K562 (cell line): ENCODE data around the gene ACTBL2. TPM values are rescaled to one million over a fixed set of nuclear protein-coding genes. Genes with fewer than 3 reads are reported as not detected.

ENCODE experiments used
- BCL6 ChIP-seq: fragments of 250-450 bp; sonication (Bioruptor Pico); IDR thresholded peaks from 2 replicates; pipeline ENCODE4 v1.4.0; 2020
- BRF1 ChIP-seq: IDR thresholded peaks from 3 replicates; pipeline ENCODE4 v1.6.1; 2011; ENCODE audit warnings: borderline replicate concordance, mild to moderate bottlenecking; ENCODE audit not compliant: insufficient read length; ENCODE audit errors: extremely low read depth
- CAMTA2 ChIP-seq: fragments of 250-450 bp; sonication (Bioruptor Pico); conservative IDR thresholded peaks from 2 replicates; pipeline ENCODE4 v1.5.1; 2022
- CBFA2T2 ChIP-seq: fragments of 450-650 bp; conservative IDR thresholded peaks from 2 replicates; pipeline ENCODE4 v1.6.1; 2017; ENCODE audit warnings: mild to moderate bottlenecking
- FOSL1 ChIP-seq: fragments of 200-800 bp; sonication (Bioruptor generic); conservative IDR thresholded peaks from 2 replicates; pipeline ENCODE4 v1.6.1; 2016; ENCODE audit warnings: missing genetic modification characterization, missing compliant biosample characterization
- POLR2H ChIP-seq: IDR thresholded peaks from 2 replicates; pipeline ENCODE4 v1.6.1; 2016; ENCODE audit warnings: missing genetic modification characterization, low read depth, mild to moderate bottlenecking, control low read depth, missing compliant biosample characterization, moderate library complexity
- PTBP1 ChIP-seq: fragments of 200-400 bp; formaldehyde crosslinking; IDR thresholded peaks from 2 replicates; pipeline ENCODE4 v1.6.1; 2017; ENCODE audit warnings: low read depth, low read length
- RAD51 ChIP-seq: fragments of 450-650 bp; IDR thresholded peaks from 2 replicates; pipeline ENCODE4 v1.7.1; 2016; ENCODE audit warnings: low read depth, mild to moderate bottlenecking, borderline replicate concordance
- SNRNP70 ChIP-seq: fragments of 200-400 bp; formaldehyde crosslinking; optimal IDR thresholded peaks from 2 replicates; pipeline ENCODE3; 2017; ENCODE audit warnings: low read depth, low read length
- TOE1 ChIP-seq, 2 experiments: fragments of 450-650 bp in 1 of 2; sonication (generic) in 1 of 2; formaldehyde crosslinking in 1 of 2; IDR thresholded peaks; 2 replicates each; pipeline versions ENCODE4 v1.7.1 to v1.8.0; 2016 to 2022; ENCODE audit warnings: borderline replicate concordance in 2 of 2, mild to moderate bottlenecking in 2 of 2, antibody characterized with exemption in 1 of 2, inconsistent platforms in 1 of 2, low read depth in 1 of 2, missing genetic modification reagents in 1 of 2, moderate library complexity in 1 of 2
- XRCC3 ChIP-seq: fragments of 450-650 bp; IDR thresholded peaks from 2 replicates; pipeline ENCODE4 v1.6.1; 2017; ENCODE audit warnings: mild to moderate bottlenecking, moderate library complexity
- ZBTB17 ChIP-seq: fragments of 450-650 bp; formaldehyde crosslinking; IDR thresholded peaks from 2 replicates; pipeline ENCODE4 v1.4.0; 2020; ENCODE audit warnings: mild to moderate bottlenecking
- polyA plus RNA-seq, 8 experiments: library from polyadenylated mRNA; depleted of rRNA in 4 of 8; stranded (reverse) in 5 of 8; unstranded in 3 of 8; fragments of >200 nt; fragmentation: Nextera tagmentation in 2 of 8; fragmentation: Illumina TruSeq in 1 of 8; extraction: Ambion mirVana in 2 of 8; extraction: Trizol in 1 of 8; gene quantifications; 2 replicates each; pipeline versions ENCODE4 v1.2.1 to v1.2.3, GENCODE V29; 2011 to 2014; ENCODE audit warnings: inconsistent platforms in 1 of 8, missing spikeins in 1 of 8
- total RNA-seq, 7 experiments: library from RNA; depleted of rRNA in 6 of 7; stranded (reverse); fragments of >200 nt in 6 of 7; fragmentation: Illumina TruSeq in 2 of 7; extraction: Trizol in 2 of 7; gene quantifications; 2 replicates each; pipeline versions ENCODE4 v1.2.1 to v1.2.3, GENCODE V29; 2011 to 2021; ENCODE audit warnings: low replicate concordance in 1 of 7
- TF ChIP-seq, protein P1 (sequence below), 2 experiments: fragments of 450-650 bp in 1 of 2; sonication (generic) in 1 of 2; formaldehyde crosslinking; conservative IDR thresholded peaks; 2 replicates each; pipeline versions ENCODE4 v1.4.0 to v1.8.1; 2020 to 2022; ENCODE audit warnings: mild to moderate bottlenecking in 1 of 2, missing genetic modification reagents in 1 of 2
- TF ChIP-seq, protein P2 (sequence below): IDR thresholded peaks from 2 replicates; pipeline ENCODE4 v1.6.1; 2016; ENCODE audit warnings: missing genetic modification characterization, missing compliant biosample characterization
- TF ChIP-seq, protein P3 (sequence below): sonication (generic); formaldehyde crosslinking; IDR thresholded peaks from 2 replicates; pipeline ENCODE4 v1.9.0; 2022; ENCODE audit warnings: mild to moderate bottlenecking, missing genetic modification reagents
- TF ChIP-seq, protein P4 (sequence below): fragments of 450-650 bp; formaldehyde crosslinking; IDR thresholded peaks from 2 replicates; pipeline ENCODE4 v1.4.0; 2020; ENCODE audit warnings: mild to moderate bottlenecking, moderate library complexity
- TF ChIP-seq, protein P5 (sequence below): sonication (generic); formaldehyde crosslinking; IDR thresholded peaks from 2 replicates; pipeline ENCODE4 v1.5.0; 2020; ENCODE audit warnings: missing genetic modification reagents
- TF ChIP-seq, protein P6 (sequence below): fragments of 450-650 bp; formaldehyde crosslinking; IDR thresholded peaks from 2 replicates; pipeline ENCODE4 v1.4.0; 2020; ENCODE audit warnings: mild to moderate bottlenecking, mixed read lengths

ACTBL2 gene
- total and polyA plus RNA-seq, 9 of the 15 experiments (the other 6 are each of a cell fraction or from before 2014, with no cell fraction given) = not detected

DNA sequence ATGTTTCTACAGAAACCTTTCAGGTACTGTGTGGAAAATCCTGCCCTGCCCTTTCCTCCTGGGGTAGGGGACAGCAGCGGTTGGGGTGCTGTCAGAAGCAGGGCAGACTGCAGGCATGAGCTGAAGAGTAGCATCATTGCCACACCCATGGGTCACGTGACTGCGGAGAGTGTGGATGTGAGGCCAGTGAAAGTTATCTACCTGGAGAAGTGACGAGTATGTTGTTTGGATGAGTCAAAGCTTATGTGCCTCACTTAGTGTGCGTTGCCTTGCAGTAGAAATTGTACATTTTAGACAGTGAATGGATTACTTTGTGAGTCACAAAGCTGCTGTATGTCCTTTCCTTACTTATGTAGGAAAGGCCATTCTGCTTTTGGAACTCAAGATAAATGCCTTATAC, 21.7 kb upstream of the ACTBL2 start (continued):
- TF ChIP-seq FOSL1 (tag) = no peak
- no peak for TF ChIP-seq PTBP1
- TF ChIP-seq, protein P1, sequence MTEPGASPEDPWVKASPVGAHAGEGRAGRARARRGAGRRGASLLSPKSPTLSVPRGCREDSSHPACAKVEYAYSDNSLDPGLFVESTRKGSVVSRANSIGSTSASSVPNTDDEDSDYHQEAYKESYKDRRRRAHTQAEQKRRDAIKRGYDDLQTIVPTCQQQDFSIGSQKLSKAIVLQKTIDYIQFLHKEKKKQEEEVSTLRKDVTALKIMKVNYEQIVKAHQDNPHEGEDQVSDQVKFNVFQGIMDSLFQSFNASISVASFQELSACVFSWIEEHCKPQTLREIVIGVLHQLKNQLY (CRISPR knock-in tag; conservative IDR thresholded peaks at IDR 0.05) = no peak
- TF ChIP-seq, protein P2, sequence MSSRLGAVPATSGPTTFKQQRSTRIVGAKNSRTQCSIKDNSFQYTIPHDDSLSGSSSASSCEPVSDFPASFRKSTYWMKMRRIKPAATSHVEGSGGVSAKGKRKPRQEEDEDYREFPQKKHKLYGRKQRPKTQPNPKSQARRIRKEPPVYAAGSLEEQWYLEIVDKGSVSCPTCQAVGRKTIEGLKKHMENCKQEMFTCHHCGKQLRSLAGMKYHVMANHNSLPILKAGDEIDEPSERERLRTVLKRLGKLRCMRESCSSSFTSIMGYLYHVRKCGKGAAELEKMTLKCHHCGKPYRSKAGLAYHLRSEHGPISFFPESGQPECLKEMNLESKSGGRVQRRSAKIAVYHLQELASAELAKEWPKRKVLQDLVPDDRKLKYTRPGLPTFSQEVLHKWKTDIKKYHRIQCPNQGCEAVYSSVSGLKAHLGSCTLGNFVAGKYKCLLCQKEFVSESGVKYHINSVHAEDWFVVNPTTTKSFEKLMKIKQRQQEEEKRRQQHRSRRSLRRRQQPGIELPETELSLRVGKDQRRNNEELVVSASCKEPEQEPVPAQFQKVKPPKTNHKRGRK = no peak
- TF ChIP-seq CAMTA2 (CRISPR knock-in tag) = no peak
- TF ChIP-seq, protein P3, sequence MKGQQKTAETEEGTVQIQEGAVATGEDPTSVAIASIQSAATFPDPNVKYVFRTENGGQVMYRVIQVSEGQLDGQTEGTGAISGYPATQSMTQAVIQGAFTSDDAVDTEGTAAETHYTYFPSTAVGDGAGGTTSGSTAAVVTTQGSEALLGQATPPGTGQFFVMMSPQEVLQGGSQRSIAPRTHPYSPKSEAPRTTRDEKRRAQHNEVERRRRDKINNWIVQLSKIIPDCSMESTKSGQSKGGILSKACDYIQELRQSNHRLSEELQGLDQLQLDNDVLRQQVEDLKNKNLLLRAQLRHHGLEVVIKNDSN = peak; percentile 29; the same call in 1 of the 2 replicates
- no peak for TF ChIP-seq POLR2H (tag)
- TF ChIP-seq CBFA2T2 = peak; percentile 49
- TF ChIP-seq RAD51 = peak; percentile 80
- TF ChIP-seq SNRNP70 = no peak
- TF ChIP-seq XRCC3 = no peak
- no peak for TF ChIP-seq ZBTB17 (CRISPR knock-in tag)
- no peak for TF ChIP-seq BRF1
- TF ChIP-seq, protein P4, sequence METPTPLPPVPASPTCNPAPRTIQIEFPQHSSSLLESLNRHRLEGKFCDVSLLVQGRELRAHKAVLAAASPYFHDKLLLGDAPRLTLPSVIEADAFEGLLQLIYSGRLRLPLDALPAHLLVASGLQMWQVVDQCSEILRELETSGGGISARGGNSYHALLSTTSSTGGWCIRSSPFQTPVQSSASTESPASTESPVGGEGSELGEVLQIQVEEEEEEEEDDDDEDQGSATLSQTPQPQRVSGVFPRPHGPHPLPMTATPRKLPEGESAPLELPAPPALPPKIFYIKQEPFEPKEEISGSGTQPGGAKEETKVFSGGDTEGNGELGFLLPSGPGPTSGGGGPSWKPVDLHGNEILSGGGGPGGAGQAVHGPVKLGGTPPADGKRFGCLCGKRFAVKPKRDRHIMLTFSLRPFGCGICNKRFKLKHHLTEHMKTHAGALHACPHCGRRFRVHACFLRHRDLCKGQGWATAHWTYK = no peak
- TF ChIP-seq TOE1 (IDR thresholded peaks at IDR 0.05; ENCODE audit: borderline replicate concordance) = peak; percentile 71; the same call in 1 of the 2 replicates
- no peak for TF ChIP-seq TOE1 (CRISPR knock-in tag; IDR thresholded peaks at IDR 0.05; ENCODE audit: borderline replicate concordance, low read depth)
- TF ChIP-seq, protein P5, sequence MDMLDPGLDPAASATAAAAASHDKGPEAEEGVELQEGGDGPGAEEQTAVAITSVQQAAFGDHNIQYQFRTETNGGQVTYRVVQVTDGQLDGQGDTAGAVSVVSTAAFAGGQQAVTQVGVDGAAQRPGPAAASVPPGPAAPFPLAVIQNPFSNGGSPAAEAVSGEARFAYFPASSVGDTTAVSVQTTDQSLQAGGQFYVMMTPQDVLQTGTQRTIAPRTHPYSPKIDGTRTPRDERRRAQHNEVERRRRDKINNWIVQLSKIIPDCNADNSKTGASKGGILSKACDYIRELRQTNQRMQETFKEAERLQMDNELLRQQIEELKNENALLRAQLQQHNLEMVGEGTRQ (CRISPR knock-in tag) = peak; percentile 79
- TF ChIP-seq BCL6 (CRISPR knock-in tag) = no peak
- TF ChIP-seq, protein P6, sequence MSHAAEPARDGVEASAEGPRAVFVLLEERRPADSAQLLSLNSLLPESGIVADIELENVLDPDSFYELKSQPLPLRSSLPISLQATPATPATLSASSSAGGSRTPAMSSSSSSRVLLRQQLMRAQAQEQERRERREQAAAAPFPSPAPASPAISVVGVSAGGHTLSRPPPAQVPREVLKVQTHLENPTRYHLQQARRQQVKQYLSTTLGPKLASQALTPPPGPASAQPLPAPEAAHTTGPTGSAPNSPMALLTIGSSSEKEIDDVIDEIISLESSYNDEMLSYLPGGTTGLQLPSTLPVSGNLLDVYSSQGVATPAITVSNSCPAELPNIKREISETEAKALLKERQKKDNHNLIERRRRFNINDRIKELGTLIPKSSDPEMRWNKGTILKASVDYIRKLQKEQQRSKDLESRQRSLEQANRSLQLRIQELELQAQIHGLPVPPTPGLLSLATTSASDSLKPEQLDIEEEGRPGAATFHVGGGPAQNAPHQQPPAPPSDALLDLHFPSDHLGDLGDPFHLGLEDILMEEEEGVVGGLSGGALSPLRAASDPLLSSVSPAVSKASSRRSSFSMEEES (CRISPR knock-in tag) = peak; percentile 90
